ENCODE measurements around the gene TPSD1. TPM values are rescaled to one million over a fixed set of nuclear protein-coding genes. Genes with fewer than 3 reads are reported as not detected.
"Not testable (repeated sequence)": the region's sequence is repeated elsewhere in the genome, so short reads cannot be mapped to it uniquely, and the experiment has no call there.

Gene TPSD1
- polyA plus RNA-seq, 1 donor: 0.49 TPM

GRCh38 chr16:1281517-1281916 lies 25.6 kb downstream of the TPSD1 start:
- no peak for DNase-seq (ENCODE audit: low read depth)

GRCh38 chr16:1282324-1282973 lies 26.6 kb downstream of the TPSD1 start:
- no peak for DNase-seq (ENCODE audit: low read depth)

- no peak for DNase-seq (ENCODE audit: low read depth)
Measured at GRCh38 chr16:1283296-1283695, 27.4 kb downstream of the TPSD1 start.

- DNase-seq (ENCODE audit: low read depth): no peak
Measured at GRCh38 chr16:1283996-1284616, 28.2 kb downstream of the TPSD1 start.

GRCh38 chr16:1285669-1286512 lies 30.0 kb downstream of the TPSD1 start:
- DNase-seq (ENCODE audit: low read depth): no peak

GRCh38 chr16:1286513-1287094 lies 30.7 kb downstream of the TPSD1 start:
- DNase-seq (ENCODE audit: low read depth): no peak

- DNase-seq (ENCODE audit: low read depth): no peak
Measured at GRCh38 chr16:1287982-1288670, 32.3 kb downstream of the TPSD1 start.

GRCh38 chr16:1288813-1289476 lies 33.1 kb downstream of the TPSD1 start:
- no peak for DNase-seq (ENCODE audit: low read depth)

GRCh38 chr16:1289477-1289866 lies 33.6 kb downstream of the TPSD1 start:
- DNase-seq (ENCODE audit: low read depth): no peak

GRCh38 chr16:1290063-1290501 lies 34.2 kb downstream of the TPSD1 start:
- no peak for DNase-seq (ENCODE audit: low read depth)

- no peak for DNase-seq (ENCODE audit: low read depth)
Measured at GRCh38 chr16:1290860-1291575, 35.1 kb downstream of the TPSD1 start.

- DNase-seq (ENCODE audit: low read depth): no peak
Measured at GRCh38 chr16:1291576-1291974, 35.7 kb downstream of the TPSD1 start.

- DNase-seq (ENCODE audit: low read depth): not testable (repeated sequence)
Measured at GRCh38 chr16:1292208-1292607, 36.3 kb downstream of the TPSD1 start.

- DNase-seq (ENCODE audit: low read depth): not testable (repeated sequence)
Measured at GRCh38 chr16:1292808-1293207, 36.9 kb downstream of the TPSD1 start.

- DNase-seq (ENCODE audit: low read depth): no peak
Measured at GRCh38 chr16:1293921-1294656, 38.2 kb downstream of the TPSD1 start.

GRCh38 chr16:1295465-1295864 lies 39.6 kb downstream of the TPSD1 start:
- no peak for DNase-seq (ENCODE audit: low read depth)

- not testable (repeated sequence) for DNase-seq (ENCODE audit: low read depth)
Measured at GRCh38 chr16:1296688-1297017, 40.8 kb downstream of the TPSD1 start.

- no peak for DNase-seq (ENCODE audit: low read depth)
Measured at GRCh38 chr16:1297018-1297696, 41.3 kb downstream of the TPSD1 start.

GRCh38 chr16:1298406-1298805 lies 42.5 kb downstream of the TPSD1 start:
- no peak for DNase-seq (ENCODE audit: low read depth)

Data from forelimb muscle (tissue), 1 donor.